Measurements from ENCODE around the gene PRRC2B. TPM values are rescaled to one million over a fixed set of nuclear protein-coding genes. Genes with fewer than 3 reads are reported as not detected.

The PRRC2B gene
- total RNA-seq, 1 experiment from 2014 or later, result 170 TPM

- peaks cover 78% of the 10 kb centered on the region for H3K79me2 ChIP-seq (ENCODE audit: insufficient read depth, low read length)
- POLR2A ChIA-PET, result interaction anchor here (1.3 kb wide), 1 partner anchor 13 kb away, joined by 4 read pairs; no protein-coding TSS in a partner anchor
- ATAC-seq (no peak), DNase-seq (ENCODE audit: low read depth, low spot score) (no peak)
- no TSS peak for BruUV-seq (replicated peaks)
- peaks cover 42 to 48% of the 10 kb centered on the region in 2 experiments for H3K4me1 ChIP-seq (ENCODE audit: control insufficient read depth in 1 of 2, insufficient read depth in 2 of 2, low read length in 2 of 2)
- CTCF ChIA-PET, result interaction anchor here (0.7 kb wide), 1 partner anchor 18 kb away, joined by 3 read pairs; no protein-coding TSS in a partner anchor
- RAD21 ChIA-PET (ENCODE audit: low non-redundant PET in 1 of 2, low total read pairs in 2 of 2, uncharacterized antibody in 2 of 2, unreplicated experiment in 2 of 2), result no interaction called here
- TF ChIP-seq EGR1 (IDR thresholded peaks at IDR 0.05; ENCODE audit: low read depth) (no peak), JUND (IDR thresholded peaks at IDR 0.05) (no peak), ATF3 (IDR thresholded peaks at IDR 0.05) (no peak), SIN3A (IDR thresholded peaks at IDR 0.05; ENCODE audit: low read depth) (no peak), ELF1 (IDR thresholded peaks at IDR 0.05; ENCODE audit: borderline replicate concordance, low read depth) (no peak), POLR2AphosphoS5 (IDR thresholded peaks at IDR 0.05; ENCODE audit: low read depth, low read length) (no peak), MAX (IDR thresholded peaks at IDR 0.05) (no peak), FOSL1 (IDR thresholded peaks at IDR 0.05; ENCODE audit: low read depth) (no peak), RAD21 (IDR thresholded peaks at IDR 0.05; ENCODE audit: low read depth) (no peak), REST (IDR thresholded peaks at IDR 0.05; ENCODE audit: low read depth) (no peak), CTCF (IDR thresholded peaks at IDR 0.05 in 2 of 3, conservative IDR thresholded peaks at IDR 0.05 in 1 of 3; ENCODE audit: borderline replicate concordance in 1 of 3, insufficient read depth in 1 of 3, low read depth in 2 of 3, low read length in 2 of 3) (no peak)
- intact Hi-C loops (cut with micrococcal nuclease), result no loop called here
- H3K27me3 ChIP-seq (ENCODE audit: insufficient read depth, low read length), result no peaks in the 10 kb centered on the region
- peak overlapping the region; percentile 53 for H3K4me2 ChIP-seq (ENCODE audit: low read length)
- H3K9ac ChIP-seq (ENCODE audit: low read length), result peak overlapping the region; percentile 20
- no peaks in the 10 kb centered on the region for H3K9me2 ChIP-seq (ENCODE audit: insufficient read depth)
- H3K4me3 ChIP-seq (replicated peaks in 1 of 2; ENCODE audit: low read depth in 1 of 2, low read length in 2 of 2), result 0 out of 4 replicates have a peak overlapping the region, but pooled peaks of 1 of the 2 experiments have one; percentile 13
- peak overlapping the region; percentile 27; the same call in 1 of the 2 replicates for H3K27ac ChIP-seq (ENCODE audit: low read depth, low read length)
- no peak overlapping the region for H2AFZ ChIP-seq (ENCODE audit: low read depth, low read length, poor library complexity, severe bottlenecking)
- H3K9me3 ChIP-seq (ENCODE audit: control insufficient read depth in 1 of 2, insufficient read depth in 1 of 2, low read depth in 1 of 2, low read length in 2 of 2), result no peaks in the 10 kb centered on the region
- peaks cover 43% of the 10 kb centered on the region; the same call in 1 of the 2 replicates for H4K20me1 ChIP-seq (ENCODE audit: insufficient read depth)
- H3K36me3 ChIP-seq (ENCODE audit: control insufficient read depth in 1 of 2, insufficient read depth in 2 of 2, low read length in 2 of 2), result no peaks in the 10 kb centered on the region; a peak in 1 of 4 replicates
Observed at GRCh38 chr9:131397100-131397790, 3.4 kb downstream of the PRRC2B start.

All from HCT116 (cell line).